OCI-LY3 (cell line): ENCODE results near the gene AFAP1L1.

Experiments used
- CTCF ChIP-seq: fragments of 200-600, 300-600 bp; sonication (generic); IDR thresholded peaks from 2 replicates; pipeline ENCODE4 v1.5.1; 2014; ENCODE audit warnings: antibody characterized with exemption, low read length, low read depth
- EZH2phosphoT487 ChIP-seq: fragments of 200-600 bp; shearing (Covaris generic); IDR thresholded peaks from 2 replicates; pipeline ENCODE4 v1.6.1; 2018; ENCODE audit warnings: antibody characterized with exemption, mixed run types, low read depth

GRCh38 chr5:149353911-149354310, 82.3 kb downstream of the AFAP1L1 start:
- TF ChIP-seq CTCF = no peak
- TF ChIP-seq EZH2phosphoT487 = no peak
